PC-3 (cell line): ENCODE measurements around the gene BACH2.

Experiments used
- EZH2phosphoT487 ChIP-seq: fragments of 300-600 bp; sonication (generic); IDR thresholded peaks from 2 replicates; pipeline ENCODE4 v1.6.1; 2018; ENCODE audit warnings: mild to moderate bottlenecking, antibody characterized with exemption, low read length, borderline replicate concordance
- TF ChIP-seq, protein P1 (sequence below): fragments of 300-600 bp; sonication (generic); conservative IDR thresholded peaks from 2 replicates; pipeline ENCODE4 v1.5.1; 2017; ENCODE audit warnings: antibody characterized with exemption, low read depth, mild to moderate bottlenecking, low read length

DNA sequence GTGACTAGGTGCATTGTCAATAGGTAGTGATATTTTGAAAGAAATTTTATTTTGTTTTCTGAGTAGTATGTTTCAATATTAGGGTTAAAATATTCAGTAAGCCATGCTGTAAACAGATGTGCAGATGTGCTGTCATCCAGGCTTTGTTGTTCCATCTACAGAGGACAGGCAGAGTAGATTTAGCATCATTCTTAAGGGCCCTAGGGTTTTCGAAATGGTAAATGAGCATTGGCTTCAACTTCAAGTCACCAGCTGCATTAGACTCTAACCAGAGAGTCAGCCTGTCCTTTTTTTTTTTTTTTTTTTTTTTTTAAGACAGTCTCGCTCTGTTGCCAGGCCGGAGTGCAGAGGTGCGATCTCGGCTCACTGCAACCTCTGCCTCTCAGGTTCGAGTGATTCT lies 27.1 kb upstream of the BACH2 start:
- TF ChIP-seq, protein P1, sequence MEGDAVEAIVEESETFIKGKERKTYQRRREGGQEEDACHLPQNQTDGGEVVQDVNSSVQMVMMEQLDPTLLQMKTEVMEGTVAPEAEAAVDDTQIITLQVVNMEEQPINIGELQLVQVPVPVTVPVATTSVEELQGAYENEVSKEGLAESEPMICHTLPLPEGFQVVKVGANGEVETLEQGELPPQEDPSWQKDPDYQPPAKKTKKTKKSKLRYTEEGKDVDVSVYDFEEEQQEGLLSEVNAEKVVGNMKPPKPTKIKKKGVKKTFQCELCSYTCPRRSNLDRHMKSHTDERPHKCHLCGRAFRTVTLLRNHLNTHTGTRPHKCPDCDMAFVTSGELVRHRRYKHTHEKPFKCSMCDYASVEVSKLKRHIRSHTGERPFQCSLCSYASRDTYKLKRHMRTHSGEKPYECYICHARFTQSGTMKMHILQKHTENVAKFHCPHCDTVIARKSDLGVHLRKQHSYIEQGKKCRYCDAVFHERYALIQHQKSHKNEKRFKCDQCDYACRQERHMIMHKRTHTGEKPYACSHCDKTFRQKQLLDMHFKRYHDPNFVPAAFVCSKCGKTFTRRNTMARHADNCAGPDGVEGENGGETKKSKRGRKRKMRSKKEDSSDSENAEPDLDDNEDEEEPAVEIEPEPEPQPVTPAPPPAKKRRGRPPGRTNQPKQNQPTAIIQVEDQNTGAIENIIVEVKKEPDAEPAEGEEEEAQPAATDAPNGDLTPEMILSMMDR, result no peak
- TF ChIP-seq EZH2phosphoT487, result no peak
